ENCODE results near the gene NKAIN1. TPM values are rescaled to one million over a fixed set of nuclear protein-coding genes. Genes with fewer than 3 reads are reported as not detected.

NKAIN1 gene
- total RNA-seq, 4 donors from 2014 or later, result not detected

DNA sequence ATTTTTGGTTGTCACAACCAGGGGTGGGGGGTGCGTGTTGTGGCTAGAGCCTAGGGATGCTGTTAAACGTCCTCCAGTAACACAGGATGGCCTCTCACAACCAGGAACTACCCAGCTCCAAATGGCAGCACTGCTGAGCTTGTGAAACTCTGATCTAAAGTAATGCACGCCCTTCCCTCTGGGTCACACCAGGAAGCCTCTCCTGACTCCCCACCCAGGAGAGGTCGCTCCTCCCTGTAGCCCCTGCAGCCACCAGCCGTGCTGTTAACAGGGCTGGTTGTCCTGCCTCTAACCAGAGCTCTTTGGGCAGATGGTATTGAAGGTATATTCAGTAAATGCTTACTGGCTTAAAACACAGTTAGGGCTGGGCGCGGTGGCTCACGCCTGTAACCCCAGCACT lies 73.2 kb downstream of the NKAIN1 start:
- DNase-seq (ENCODE audit: low spot score) (no peak), ATAC-seq (ENCODE audit: low FRiP score) (no peak)
- TF ChIP-seq, protein P1, sequence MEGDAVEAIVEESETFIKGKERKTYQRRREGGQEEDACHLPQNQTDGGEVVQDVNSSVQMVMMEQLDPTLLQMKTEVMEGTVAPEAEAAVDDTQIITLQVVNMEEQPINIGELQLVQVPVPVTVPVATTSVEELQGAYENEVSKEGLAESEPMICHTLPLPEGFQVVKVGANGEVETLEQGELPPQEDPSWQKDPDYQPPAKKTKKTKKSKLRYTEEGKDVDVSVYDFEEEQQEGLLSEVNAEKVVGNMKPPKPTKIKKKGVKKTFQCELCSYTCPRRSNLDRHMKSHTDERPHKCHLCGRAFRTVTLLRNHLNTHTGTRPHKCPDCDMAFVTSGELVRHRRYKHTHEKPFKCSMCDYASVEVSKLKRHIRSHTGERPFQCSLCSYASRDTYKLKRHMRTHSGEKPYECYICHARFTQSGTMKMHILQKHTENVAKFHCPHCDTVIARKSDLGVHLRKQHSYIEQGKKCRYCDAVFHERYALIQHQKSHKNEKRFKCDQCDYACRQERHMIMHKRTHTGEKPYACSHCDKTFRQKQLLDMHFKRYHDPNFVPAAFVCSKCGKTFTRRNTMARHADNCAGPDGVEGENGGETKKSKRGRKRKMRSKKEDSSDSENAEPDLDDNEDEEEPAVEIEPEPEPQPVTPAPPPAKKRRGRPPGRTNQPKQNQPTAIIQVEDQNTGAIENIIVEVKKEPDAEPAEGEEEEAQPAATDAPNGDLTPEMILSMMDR (IDR thresholded peaks at IDR 0.05), result no peak

DNA sequence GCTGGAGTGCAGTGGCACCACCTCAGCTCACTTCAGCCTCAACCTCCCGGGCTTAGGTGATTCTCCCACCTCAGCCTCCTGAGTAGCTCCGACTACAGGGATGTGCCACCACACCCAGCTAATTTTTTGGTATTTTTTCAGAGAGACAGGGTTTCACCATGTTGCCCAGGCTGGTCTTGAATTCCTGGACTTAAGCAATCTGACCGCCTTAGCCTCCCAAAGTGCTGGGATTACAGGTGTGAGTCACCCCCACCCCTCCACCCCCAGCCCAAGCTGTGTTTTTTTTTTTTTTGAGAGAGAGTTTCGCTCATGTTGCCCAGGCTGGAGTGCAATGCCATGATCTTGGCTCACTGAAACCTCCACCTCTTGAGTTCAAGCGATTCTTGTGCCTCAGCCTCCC lies 75.4 kb downstream of the NKAIN1 start:
- TF ChIP-seq, protein P1 (IDR thresholded peaks at IDR 0.05), result no peak
- ATAC-seq (ENCODE audit: low FRiP score), result no peak
- DNase-seq (ENCODE audit: low spot score), result no peak

DNA sequence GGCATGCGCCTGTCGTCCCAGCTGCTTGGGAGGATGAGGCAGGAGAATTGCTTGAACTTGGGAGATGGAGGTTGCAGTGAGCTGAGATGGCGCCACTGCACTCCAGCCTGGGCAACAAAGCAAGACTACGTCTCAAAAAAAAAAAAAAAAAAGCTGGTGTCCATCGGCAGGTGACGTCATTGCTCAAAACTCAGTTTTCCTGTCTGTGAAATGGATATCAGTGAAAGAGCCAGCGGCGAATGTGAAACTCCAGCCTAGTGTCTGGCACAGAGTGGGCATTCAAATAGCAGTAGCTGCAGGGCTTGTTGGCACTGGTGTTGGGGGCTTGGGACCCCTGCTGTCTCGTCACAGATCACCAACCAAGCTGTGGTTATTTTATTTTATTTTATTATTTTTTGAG lies 75.8 kb downstream of the NKAIN1 start:
- no peak for ATAC-seq (ENCODE audit: low FRiP score)

DNA sequence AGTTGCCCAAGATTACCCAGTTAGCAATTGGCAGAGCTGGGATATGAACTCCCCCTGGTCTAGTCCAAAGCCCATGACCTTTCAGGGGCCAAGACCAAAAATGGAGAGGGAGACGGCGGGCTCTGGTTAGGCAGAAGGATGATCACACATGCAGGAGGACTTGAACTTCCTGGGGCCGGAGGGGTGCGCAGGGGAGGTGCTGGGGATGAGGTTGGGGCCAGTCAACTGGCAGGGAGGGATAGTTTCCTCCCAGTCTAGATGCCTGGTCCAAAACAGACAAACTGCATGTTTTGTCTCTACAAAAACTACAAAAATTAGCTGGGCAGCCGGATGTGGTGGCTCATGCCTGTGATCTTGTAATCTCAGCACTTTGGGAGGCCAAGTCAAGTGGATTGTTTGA lies 78.1 kb downstream of the NKAIN1 start:
- no peak for DNase-seq (ENCODE audit: low spot score)
- TF ChIP-seq, protein P1 (IDR thresholded peaks at IDR 0.05), result no peak
- ATAC-seq (ENCODE audit: low FRiP score), result no peak

More for the DNA sequence above, 75.8 kb downstream of the NKAIN1 start:
- TF ChIP-seq, protein P1 (IDR thresholded peaks at IDR 0.05), result no peak
- no peak for DNase-seq (ENCODE audit: low spot score)

DNA sequence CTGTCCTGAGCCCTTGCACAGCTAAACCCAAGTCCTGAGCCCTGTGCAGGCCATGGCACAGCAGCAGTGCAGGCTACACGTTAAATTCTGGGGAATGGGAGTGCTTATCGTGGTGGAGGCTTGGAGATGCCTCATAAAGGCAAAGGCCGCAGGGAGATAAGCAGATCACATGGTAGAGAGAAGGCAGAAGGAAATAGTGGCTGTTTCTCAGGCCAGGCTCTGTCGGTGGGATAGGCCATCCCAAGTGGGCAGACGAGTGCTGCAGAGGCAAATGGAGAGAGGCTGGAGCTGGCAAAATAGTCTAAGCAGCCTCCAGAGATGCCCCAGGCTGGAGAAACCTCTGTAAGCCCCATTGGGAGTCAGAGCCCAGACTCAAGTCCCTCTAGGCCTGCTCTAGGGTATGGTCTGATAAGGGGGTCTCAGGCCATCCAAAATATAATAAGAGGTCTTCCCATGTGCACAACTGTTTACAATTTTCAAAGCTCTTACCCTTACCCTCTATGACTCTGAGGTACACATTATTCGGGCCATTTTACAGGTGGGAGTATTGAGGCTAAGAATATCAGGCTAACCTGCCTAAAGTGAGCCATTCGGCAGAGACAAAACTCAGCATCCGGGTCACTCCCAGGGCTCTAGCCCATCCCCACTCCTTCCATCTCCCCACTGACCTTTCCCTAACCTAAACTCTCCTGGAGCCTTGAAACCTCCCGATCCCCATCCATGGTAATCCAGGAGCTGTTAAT lies 79.6 kb downstream of the NKAIN1 start:
- no peak for ATAC-seq (ENCODE audit: low FRiP score)
- no peak for DNase-seq (ENCODE audit: low spot score)
- TF ChIP-seq, protein P1 (IDR thresholded peaks at IDR 0.05), result no peak

DNA sequence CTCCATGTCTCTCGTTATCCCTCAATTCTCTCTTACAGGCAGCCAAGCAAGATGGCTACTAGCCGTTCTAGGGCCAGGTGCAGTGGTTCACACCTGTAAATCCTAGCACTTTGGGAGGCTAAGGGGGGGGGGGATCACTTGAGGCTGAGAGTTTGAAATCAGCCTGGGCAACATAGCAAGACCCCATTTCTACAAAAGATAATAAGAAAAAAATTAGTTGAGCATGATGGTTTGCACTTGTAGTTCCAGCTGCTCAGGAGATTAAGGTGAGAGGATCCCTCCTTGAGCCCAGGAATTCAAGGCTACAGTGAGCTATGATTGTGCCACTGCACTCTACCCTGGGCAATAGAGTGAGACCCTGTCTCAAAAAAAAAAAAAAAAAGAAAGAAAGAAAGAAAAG lies 80.4 kb downstream of the NKAIN1 start:
- DNase-seq (ENCODE audit: low spot score), result no peak
- ATAC-seq (ENCODE audit: low FRiP score), result no peak
- TF ChIP-seq, protein P1 (IDR thresholded peaks at IDR 0.05), result no peak

DNA sequence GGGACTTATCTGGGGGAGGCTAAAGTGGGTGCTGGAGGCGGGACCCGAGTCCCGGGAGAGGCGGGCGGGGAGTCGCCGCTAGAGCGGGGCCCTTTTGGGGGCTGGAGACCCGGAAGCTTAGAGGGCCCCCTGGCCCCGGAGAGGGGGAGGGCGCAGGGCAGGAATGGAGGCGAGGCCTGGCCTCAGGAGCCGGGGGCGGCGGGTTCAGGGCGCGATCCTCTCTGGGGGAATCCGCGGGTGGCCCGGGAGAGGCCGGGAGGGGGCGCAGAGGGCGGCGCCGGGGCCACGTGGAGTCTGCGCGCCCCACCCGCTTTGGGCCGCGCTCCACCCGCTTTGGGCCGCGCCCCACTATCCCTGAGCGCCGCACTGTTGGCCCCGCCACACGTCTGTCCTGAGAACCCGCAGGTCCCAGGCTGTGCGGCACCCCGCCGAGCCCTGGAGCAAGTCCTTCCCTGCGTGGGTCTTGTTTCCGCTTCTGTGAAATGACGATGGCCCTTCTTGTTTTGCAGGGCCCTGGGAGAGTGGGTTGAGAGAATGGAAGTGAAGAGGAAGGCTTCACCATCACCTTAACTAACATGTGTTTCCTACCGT lies 84.4 kb downstream of the NKAIN1 start:
- DNase-seq (ENCODE audit: low spot score), result no peak
- peak; percentile 84 for ATAC-seq (ENCODE audit: low FRiP score)
- TF ChIP-seq, protein P1 (IDR thresholded peaks at IDR 0.05), result no peak

Measured in omental fat pad (tissue), 4 donors.